GM19043 (cell line): ENCODE data around the gene ZMYM5.
"Not testable (repeated sequence)": the region's sequence is repeated elsewhere in the genome, so short reads cannot be mapped to it uniquely, and the experiment has no call there.

ENCODE experiments used
- ATAC-seq: cut with Tn5 transposase; IDR thresholded peaks from one replicate; pipeline ENCODE4 v1.9.1; 2021; ENCODE audit warnings: low read depth; ENCODE audit not compliant: unreplicated experiment

The ZMYM5 gene

GRCh38 chr13:19863323-19864023 lies at the start of gene ZMYM5:
TSS of gene ZMYM5 (minus strand) at chr13:19863649. CDS start at chr13:19852180, 11,469 bp downstream.
- peak; percentile 78 for ATAC-seq

- no peak for ATAC-seq
Measured at GRCh38 chr13:19910336-19911072, 47.1 kb upstream of the ZMYM5 start.

- no peak for ATAC-seq
Measured at GRCh38 chr13:19908350-19908986, 45.0 kb upstream of the ZMYM5 start.

GRCh38 chr13:19905487-19906195 lies 42.2 kb upstream of the ZMYM5 start:
- not testable (repeated sequence) for ATAC-seq

GRCh38 chr13:19890030-19890429 lies 26.6 kb upstream of the ZMYM5 start:
- no peak for ATAC-seq

GRCh38 chr13:19888799-19889198 lies 25.4 kb upstream of the ZMYM5 start:
- ATAC-seq: no peak

- no peak for ATAC-seq
Measured at GRCh38 chr13:19882231-19882630, 18.8 kb upstream of the ZMYM5 start.

GRCh38 chr13:19881641-19882040 lies 18.2 kb upstream of the ZMYM5 start:
- ATAC-seq: no peak

GRCh38 chr13:19864746-19865309 lies 1.4 kb upstream of the ZMYM5 start:
- peak; percentile 8 for ATAC-seq

- peak; percentile 20 for ATAC-seq
Measured at GRCh38 chr13:19864024-19864745, 736 bp upstream of the ZMYM5 start.

GRCh38 chr13:19862481-19863313 lies 752 bp downstream of the ZMYM5 start:
- ATAC-seq: peak; percentile 1

GRCh38 chr13:19861762-19862161 lies 1.7 kb downstream of the ZMYM5 start:
- no peak for ATAC-seq

- no peak for ATAC-seq
Measured at GRCh38 chr13:19860884-19861655, 2.4 kb downstream of the ZMYM5 start.

GRCh38 chr13:19857637-19858036 lies 5.8 kb downstream of the ZMYM5 start:
- ATAC-seq: not testable (repeated sequence)

- ATAC-seq: no peak
Measured at GRCh38 chr13:19852766-19853165, 10.7 kb downstream of the ZMYM5 start.

- ATAC-seq: no peak
Measured at GRCh38 chr13:19845758-19846157, 17.7 kb downstream of the ZMYM5 start.

- no peak for ATAC-seq
Measured at GRCh38 chr13:19838865-19839275, 24.6 kb downstream of the ZMYM5 start.

- no peak for ATAC-seq
Measured at GRCh38 chr13:19836472-19836871, 27.0 kb downstream of the ZMYM5 start.
